Ovary (tissue), 9 donors: ENCODE data around the gene LINS1. TPM values are rescaled to one million over a fixed set of nuclear protein-coding genes. Genes with fewer than 3 reads are reported as not detected.
A peak's percentile ranks its signal among the peaks of the same experiment; 100 is the strongest.

Experiments
- DNase-seq, 5 donors: peaks; one replicate each; pipeline ENCODE4 v3.0.0-alpha.2; 2019 to 2020
- H3K27ac ChIP-seq, 2 donors: fragments of 200-600 bp; one replicate each; pipeline versions ENCODE4 v1.5.1 to v1.8.0; 2019 to 2022
- H3K27me3 ChIP-seq: fragments of 200-600 bp; one replicate; pipeline ENCODE4 v1.8.0; 2022
- H3K36me3 ChIP-seq: fragments of 200-600 bp; sonication (generic); one replicate; pipeline ENCODE4 v1.5.1; 2019
- H3K4me1 ChIP-seq: one replicate; pipeline ENCODE4 v1.8.1; 2013; ENCODE audit warnings: mild to moderate bottlenecking, moderate library complexity; ENCODE audit not compliant: insufficient read depth
- H3K4me3 ChIP-seq: fragments of 200-600 bp; sonication (generic); one replicate; pipeline ENCODE4 v1.5.1; 2017
- H3K9me3 ChIP-seq, 2 donors: fragments of 200-600 bp in 1 of 2; sonication (generic) in 1 of 2; one replicate each; pipeline versions ENCODE4 v1.5.1 to v1.8.1; 2013 to 2019; ENCODE audit warnings: mild to moderate bottlenecking in 1 of 2, moderate library complexity in 1 of 2
- EP300 ChIP-seq: sonication (generic); formaldehyde crosslinking; IDR thresholded peaks from one replicate; pipeline ENCODE4 v1.6.1; 2017; ENCODE audit warnings: antibody characterized with exemption
- POLR2A ChIP-seq: fragments of 450-650 bp; IDR thresholded peaks from one replicate; pipeline ENCODE4 v1.6.1; 2017; ENCODE audit warnings: antibody characterized with exemption, mild to moderate bottlenecking, moderate library complexity
- WGBS, 3 donors: extraction: QIAGEN DNeasy Blood & Tissue Kit in 1 of 3; methylation state at CpG; one replicate each; pipeline versions ENCODE4 v1.1.5 to v1.1.7; 2013 to 2017; 5-methylcytosine and 5-hydroxymethylcytosine counted together
- intact Hi-C, 4 donors: fragments of 100-400 bp; cut with DNase I; formaldehyde crosslinking; loops; one replicate each; pipeline versions ENCODE4 v1.11.0 to v1.15.1; 2022 to 2023
- polyA plus RNA-seq, 2 donors: library from polyadenylated mRNA; stranded (reverse); fragments of 200-250 nt in 1 of 2; fragments of 350-450 nt in 1 of 2; fragmentation: Illumina TruSeq in 1 of 2; extraction: RNeasy Lipid Tissue Mini Kit (QIAGEN cat#74804) in 1 of 2; gene quantifications; one replicate each; pipeline ENCODE4 v1.2.3, GENCODE V29; 2013 to 2014
- total RNA-seq, 7 donors: library from RNA; depleted of rRNA in 2 of 7; stranded (reverse); fragments of >200 nt in 2 of 7; fragmentation: NEBNext Ultra II Directional in 3 of 7; extraction: Animal tissue kit (Norgen Biotek cat#: 25700) in 3 of 7; gene quantifications; one replicate each; pipeline versions ENCODE4 v1.1.0 to v1.2.4, GENCODE V29; 2016 to 2023
- TF ChIP-seq, protein P1 (sequence below), 3 donors: fragments of 450-650 bp in 2 of 3; fragments of 200-600 bp in 1 of 3; IDR thresholded peaks; one replicate each; pipeline versions ENCODE4 v1.5.1 to v1.8.0; 2016 to 2022; ENCODE audit warnings: antibody characterized with exemption in 3 of 3, mild to moderate bottlenecking in 1 of 3
- donor health status: DM: no; HTN: no; CAD: no; lungs with moderate emphysema.
- donor health status: DM: no; HTN: no; CAD: no.
- donor health status: Bipolar disorder and iron deficiency.
- donor health status: DM: yes; HTN: yes; CAD: no.
- donor health status: DM: no; HTN: no; CAD: no.
- donor health status: DM: yes; HTN: yes; CAD: no.

Gene LINS1
- total and polyA plus RNA-seq, 9 donors, result 9.9 to 35.9 (median 19.4) TPM

DNA sequence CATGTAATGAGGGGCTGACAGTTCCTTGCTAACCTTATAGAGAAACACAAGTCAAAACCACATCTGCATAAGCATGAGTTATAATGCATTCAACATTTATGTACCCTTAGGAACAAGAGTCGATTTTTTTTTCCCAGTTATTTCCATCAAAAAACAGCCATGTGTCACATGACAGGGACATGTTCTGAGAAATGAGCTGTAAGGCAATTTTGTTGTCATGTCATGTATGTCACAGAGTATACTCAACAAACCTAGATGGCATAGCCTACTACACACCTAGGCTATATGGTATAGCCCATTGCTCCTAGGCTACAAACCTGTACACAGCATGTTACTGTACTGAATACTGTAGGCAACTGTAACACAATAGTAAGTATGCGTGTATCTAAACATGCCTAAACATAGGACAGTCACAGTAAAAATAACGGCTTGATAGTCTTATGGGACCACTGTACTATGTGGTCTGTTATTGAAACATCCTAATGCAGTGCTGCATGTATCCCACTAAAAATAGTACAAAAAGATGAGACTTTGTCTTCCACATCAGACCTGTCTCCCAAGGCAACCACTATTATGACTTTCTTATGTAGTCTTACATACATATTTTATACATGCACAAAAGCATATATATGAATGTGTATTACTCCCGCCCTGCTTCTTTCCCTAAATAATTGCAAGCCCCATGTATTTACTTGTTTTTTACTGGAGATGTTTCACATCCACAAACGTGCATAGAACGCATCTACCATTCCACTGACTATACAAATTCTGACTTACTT lies 34.9 kb downstream of the LINS1 start:
- TF ChIP-seq EP300, result no peak
- TF ChIP-seq POLR2A, result no peak
- TF ChIP-seq, protein P1, sequence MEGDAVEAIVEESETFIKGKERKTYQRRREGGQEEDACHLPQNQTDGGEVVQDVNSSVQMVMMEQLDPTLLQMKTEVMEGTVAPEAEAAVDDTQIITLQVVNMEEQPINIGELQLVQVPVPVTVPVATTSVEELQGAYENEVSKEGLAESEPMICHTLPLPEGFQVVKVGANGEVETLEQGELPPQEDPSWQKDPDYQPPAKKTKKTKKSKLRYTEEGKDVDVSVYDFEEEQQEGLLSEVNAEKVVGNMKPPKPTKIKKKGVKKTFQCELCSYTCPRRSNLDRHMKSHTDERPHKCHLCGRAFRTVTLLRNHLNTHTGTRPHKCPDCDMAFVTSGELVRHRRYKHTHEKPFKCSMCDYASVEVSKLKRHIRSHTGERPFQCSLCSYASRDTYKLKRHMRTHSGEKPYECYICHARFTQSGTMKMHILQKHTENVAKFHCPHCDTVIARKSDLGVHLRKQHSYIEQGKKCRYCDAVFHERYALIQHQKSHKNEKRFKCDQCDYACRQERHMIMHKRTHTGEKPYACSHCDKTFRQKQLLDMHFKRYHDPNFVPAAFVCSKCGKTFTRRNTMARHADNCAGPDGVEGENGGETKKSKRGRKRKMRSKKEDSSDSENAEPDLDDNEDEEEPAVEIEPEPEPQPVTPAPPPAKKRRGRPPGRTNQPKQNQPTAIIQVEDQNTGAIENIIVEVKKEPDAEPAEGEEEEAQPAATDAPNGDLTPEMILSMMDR (IDR thresholded peaks at IDR 0.05), result no peak
- Histone ChIP-seq H3K36me3 (no peaks in the 10 kb centered on the region), H3K27ac (no peak overlapping the region), H3K9me3 (no peaks in the 10 kb centered on the region), H3K4me3 (no peak overlapping the region), H3K4me1 (no peaks in the 10 kb centered on the region), H3K27me3 (no peaks in the 10 kb centered on the region)
- 91 to 95% (median 93%) methylated on average over 6 of the region's 6 CpGs for WGBS, 3 donors
- DNase-seq, result no peak
- intact Hi-C loops, result no loop called here

DNA sequence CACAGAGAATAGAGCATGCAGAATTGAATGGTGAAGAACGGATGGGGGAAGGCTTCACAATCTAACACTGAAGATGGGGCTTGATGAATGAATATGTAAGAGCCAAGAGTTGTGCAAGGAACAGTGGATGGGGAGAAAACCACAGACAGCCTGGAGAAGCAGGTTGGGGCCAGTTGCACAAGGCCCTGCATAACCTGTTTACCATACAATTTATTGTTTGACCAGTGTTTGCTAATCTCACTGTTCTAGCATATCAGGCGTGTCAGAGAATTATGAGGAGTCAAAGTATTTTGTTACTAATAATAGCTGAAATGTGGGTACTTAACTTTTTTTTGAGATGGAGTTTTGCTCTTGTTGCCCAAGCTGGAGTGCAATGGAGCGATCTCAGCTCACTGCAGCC lies 36.4 kb downstream of the LINS1 start:
- Histone ChIP-seq H3K4me1 (no peaks in the 10 kb centered on the region), H3K36me3 (no peaks in the 10 kb centered on the region), H3K27me3 (no peaks in the 10 kb centered on the region), H3K27ac (no peak overlapping the region), H3K9me3 (no peaks in the 10 kb centered on the region), H3K4me3 (no peak overlapping the region)
- TF ChIP-seq, protein P1 (IDR thresholded peaks at IDR 0.05), result no peak
- TF ChIP-seq EP300 (no peak), POLR2A (no peak)
- intact Hi-C loops, result no loop called here
- 85 to 94% (median 88%) methylated on average over 3 of the region's 3 CpGs for WGBS, 3 donors
- DNase-seq, result no peak

DNA sequence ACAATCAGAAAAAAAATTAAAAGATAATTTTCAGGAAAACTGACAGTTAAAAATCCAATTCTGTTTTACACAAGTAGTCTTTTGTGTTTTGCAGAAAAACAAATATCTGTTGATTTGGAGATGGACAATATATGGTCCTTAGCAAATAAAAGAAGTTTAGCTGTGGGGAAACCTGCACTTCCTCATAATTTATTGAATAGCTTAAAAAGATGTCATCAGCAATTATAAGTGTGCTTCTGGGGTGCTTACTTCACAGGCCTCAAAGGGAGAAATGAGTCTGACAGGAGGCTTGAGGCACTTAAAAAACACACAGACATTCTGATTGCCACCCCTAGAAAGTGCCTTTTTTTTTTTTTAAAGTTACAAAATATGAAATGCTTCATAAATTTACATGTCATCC lies 41.7 kb downstream of the LINS1 start:
- H3K4me3 ChIP-seq, result no peak overlapping the region
- intact Hi-C loops, result no loop called here

DNA sequence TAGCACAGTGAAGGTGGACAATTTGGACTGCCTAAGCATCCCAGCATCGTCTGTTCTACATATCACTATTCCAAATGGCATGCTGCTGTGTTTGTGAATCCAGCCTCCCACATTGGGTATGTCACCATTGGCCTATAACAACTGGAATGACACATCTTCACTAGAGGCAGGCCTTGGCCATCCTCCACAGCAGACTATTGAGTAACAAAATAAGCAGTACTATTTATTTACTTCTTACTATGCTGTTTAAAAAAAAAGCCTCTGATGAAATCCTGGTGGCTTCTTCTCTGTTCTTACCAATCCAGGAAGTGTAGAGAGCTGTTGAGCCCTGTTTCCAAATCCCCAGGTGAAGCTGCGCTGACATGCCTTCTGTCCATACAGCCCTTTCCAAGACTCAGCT lies 42.7 kb downstream of the LINS1 start:
- intact Hi-C loops, result no loop called here
- WGBS, 3 donors, result 79 to 91% (median 84%) methylated on average over 2 of the region's 2 CpGs
- H3K27ac ChIP-seq, result no peak overlapping the region
- DNase-seq, result peak in 1 of 5 donors; percentile 27
- no peak for TF ChIP-seq POLR2A
- H3K4me1 ChIP-seq, result no peaks in the 10 kb centered on the region
- H3K27me3 ChIP-seq, result no peaks in the 10 kb centered on the region
- H3K9me3 ChIP-seq, result no peaks in the 10 kb centered on the region
- H3K36me3 ChIP-seq, result no peaks in the 10 kb centered on the region
- no peak overlapping the region for H3K4me3 ChIP-seq

More for the DNA sequence above, 41.7 kb downstream of the LINS1 start:
- Histone ChIP-seq H3K36me3 (no peaks in the 10 kb centered on the region), H3K27me3 (no peaks in the 10 kb centered on the region), H3K9me3 (no peaks in the 10 kb centered on the region), H3K4me1 (no peaks in the 10 kb centered on the region), H3K27ac (no peak overlapping the region)
- no peak for DNase-seq
- TF ChIP-seq POLR2A (no peak), EP300 (no peak)
- TF ChIP-seq, protein P1 (IDR thresholded peaks at IDR 0.05), result no peak

DNA sequence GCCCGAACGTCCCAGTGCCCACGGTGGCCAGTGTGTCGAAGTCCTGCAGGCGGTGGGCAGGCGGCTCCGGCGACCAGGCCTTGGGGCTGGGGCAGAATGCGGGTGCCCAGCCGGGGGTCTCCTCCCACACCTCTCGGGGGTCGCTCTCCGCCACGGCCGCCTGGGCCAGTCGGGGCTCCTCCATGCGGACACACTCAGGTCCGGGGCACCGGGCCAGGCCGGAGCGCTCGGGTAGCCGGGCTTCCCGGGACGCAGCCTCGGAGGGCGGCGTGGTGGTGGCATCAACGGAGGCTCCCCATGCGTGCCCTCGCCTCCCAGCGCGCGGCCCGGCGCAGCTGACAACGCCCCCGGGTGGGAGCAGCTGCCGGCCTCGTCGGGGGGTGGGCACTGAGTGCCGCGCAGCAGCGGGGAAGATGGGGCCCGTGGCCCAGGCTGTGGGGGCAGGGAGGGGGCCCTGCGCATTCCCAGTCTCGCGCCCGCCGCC lies 43.2 kb downstream of the LINS1 start:
- no peaks in the 10 kb centered on the region for H3K27me3 ChIP-seq
- intact Hi-C loops, result no loop called here
- TF ChIP-seq POLR2A (no peak), EP300 (no peak)
- TF ChIP-seq, protein P1 (IDR thresholded peaks at IDR 0.05), result no peak
- 95 to 97% (median 96%) methylated on average over 34 to 50 of the region's 50 CpGs for WGBS, 3 donors
- H3K4me3 ChIP-seq, result no peak overlapping the region
- no peaks in the 10 kb centered on the region for H3K4me1 ChIP-seq
- H3K9me3 ChIP-seq, result no peaks in the 10 kb centered on the region
- DNase-seq, result no peak
- no peak overlapping the region for H3K27ac ChIP-seq
- H3K36me3 ChIP-seq, result no peaks in the 10 kb centered on the region
